Measurements from ENCODE around the gene ANKRD29.

Gene ANKRD29

GRCh38 chr18:23551978-23552377, 110.7 kb downstream of the ANKRD29 start:
- no peak for DNase-seq

- peak; percentile 18 for DNase-seq
Observed at GRCh38 chr18:23550898-23551297, 111.8 kb downstream of the ANKRD29 start.

Measured in DMS53 (cell line).